Stomach smooth muscle (tissue), 2 donors: ENCODE data around the gene TMEM108.

ENCODE experiments used
- H3K27ac ChIP-seq: one replicate; pipeline ENCODE4 v1.7.0; 2013; ENCODE audit warnings: mild to moderate bottlenecking, low read length, inconsistent platforms
- H3K27me3 ChIP-seq, 2 donors: one replicate each; pipeline ENCODE4 v1.7.0; 2013; ENCODE audit warnings: low read length in 2 of 2; ENCODE audit not compliant: insufficient read depth in 2 of 2, control insufficient read depth in 1 of 2
- H3K36me3 ChIP-seq, 2 donors: one replicate each; pipeline ENCODE4 v1.7.0; 2013; ENCODE audit warnings: low read length in 2 of 2; ENCODE audit not compliant: control insufficient read depth in 2 of 2, insufficient read depth in 2 of 2
- H3K4me1 ChIP-seq: one replicate; pipeline ENCODE4 v1.7.0; 2013; ENCODE audit warnings: low read length; ENCODE audit not compliant: control insufficient read depth, insufficient read depth
- H3K4me3 ChIP-seq, 2 donors: one replicate each; pipeline ENCODE4 v1.7.0; 2013; ENCODE audit warnings: low read length in 2 of 2
- H3K9ac ChIP-seq, 2 donors: one replicate each; pipeline ENCODE4 v1.7.0; 2013; ENCODE audit warnings: low read length in 2 of 2, mild to moderate bottlenecking in 1 of 2
- H3K9me3 ChIP-seq, 2 donors: one replicate each; pipeline ENCODE4 v1.7.0; 2013; ENCODE audit warnings: low read length in 2 of 2; ENCODE audit not compliant: control insufficient read depth in 2 of 2
- donor health status: healthy.
- donor health status: Pancreatic carcinoma.

The TMEM108 gene

GRCh38 chr3:133083395-133083794 is 45.2 kb downstream of the TMEM108 start:
- H3K36me3 ChIP-seq, result no peaks in the 10 kb centered on the region
- H3K27ac ChIP-seq, result no peak overlapping the region
- no peaks in the 10 kb centered on the region for H3K27me3 ChIP-seq
- H3K4me1 ChIP-seq, result no peaks in the 10 kb centered on the region
- no peak overlapping the region for H3K4me3 ChIP-seq
- H3K9me3 ChIP-seq, result no peaks in the 10 kb centered on the region
- H3K9ac ChIP-seq, result no peak overlapping the region

DNA sequence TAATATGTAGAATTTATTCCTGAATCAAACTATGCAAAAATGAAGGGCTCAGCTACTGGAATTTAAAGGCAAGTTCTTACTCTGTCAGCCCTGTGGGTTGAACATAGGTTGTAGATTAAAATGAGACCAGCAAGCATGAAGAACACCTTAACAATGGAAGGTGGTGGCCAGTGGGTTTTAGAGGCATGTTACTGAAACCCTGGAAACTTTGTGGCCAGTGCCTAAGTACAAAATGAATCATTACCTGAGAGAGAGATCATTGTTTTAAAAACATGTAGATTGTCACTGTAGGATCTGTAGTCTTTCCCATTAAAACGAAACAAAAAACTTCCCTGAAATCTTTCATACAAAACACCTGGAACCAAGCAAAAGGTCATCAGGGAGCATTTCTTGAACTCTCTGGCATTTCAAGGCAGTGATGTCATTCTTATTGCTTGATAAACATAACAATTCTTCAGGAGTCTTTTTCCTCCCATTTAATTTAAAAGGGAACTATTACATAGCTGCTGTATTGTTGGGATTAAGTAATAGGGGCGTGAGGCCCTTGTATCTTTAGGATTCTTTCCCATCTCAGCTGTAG is 51.8 kb downstream of the TMEM108 start:
- H3K4me1 ChIP-seq, result no peaks in the 10 kb centered on the region
- H3K4me3 ChIP-seq, result no peak overlapping the region
- no peak overlapping the region for H3K27ac ChIP-seq
- H3K9me3 ChIP-seq, result no peaks in the 10 kb centered on the region
- no peak overlapping the region for H3K9ac ChIP-seq
- no peaks in the 10 kb centered on the region for H3K36me3 ChIP-seq
- no peaks in the 10 kb centered on the region for H3K27me3 ChIP-seq

DNA sequence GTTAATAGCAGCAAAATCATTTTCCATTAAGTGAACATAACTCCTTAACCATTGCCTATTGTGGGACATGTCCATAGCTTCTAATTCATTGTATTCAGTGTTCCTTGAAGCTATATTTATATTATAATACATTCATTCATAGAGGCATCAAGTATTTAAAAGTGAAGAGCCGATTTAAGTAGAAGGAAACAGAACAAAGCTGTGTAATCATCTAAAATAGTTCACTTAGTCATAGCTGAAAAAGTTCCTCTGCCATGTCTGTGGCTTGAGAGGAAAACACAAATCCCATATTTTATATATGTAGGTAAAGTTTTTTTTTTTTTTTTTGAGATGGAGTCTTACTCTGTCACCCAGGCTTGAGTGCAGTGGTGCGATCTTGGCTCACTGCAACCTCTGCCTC is 54.5 kb downstream of the TMEM108 start:
- Histone ChIP-seq H3K9ac (no peak overlapping the region), H3K27me3 (no peaks in the 10 kb centered on the region)

DNA sequence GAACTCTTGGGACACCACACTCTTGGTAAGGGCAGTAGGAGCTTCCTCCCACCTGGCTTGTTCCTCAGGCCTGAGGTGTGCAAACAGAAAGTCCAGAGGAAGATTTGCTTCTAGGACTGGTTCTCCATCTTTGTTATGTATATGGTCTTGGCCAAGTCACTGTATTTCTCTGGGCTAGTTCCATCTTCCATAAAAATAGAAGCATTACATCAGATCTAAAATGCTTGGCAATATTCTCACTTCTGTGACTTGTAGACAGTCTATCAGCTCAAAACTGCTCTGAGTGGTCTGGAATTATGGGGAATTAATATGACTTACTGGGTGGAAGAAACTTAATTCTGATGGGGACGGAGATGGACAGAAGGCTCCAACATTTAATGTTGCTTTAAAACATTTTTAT is 55.2 kb downstream of the TMEM108 start:
- Histone ChIP-seq H3K4me1 (no peaks in the 10 kb centered on the region), H3K9me3 (no peaks in the 10 kb centered on the region), H3K27ac (no peak overlapping the region), H3K27me3 (no peaks in the 10 kb centered on the region), H3K36me3 (no peaks in the 10 kb centered on the region), H3K9ac (no peak overlapping the region), H3K4me3 (no peak overlapping the region)

More for the DNA sequence above, 54.5 kb downstream of the TMEM108 start:
- Histone ChIP-seq H3K4me1 (no peaks in the 10 kb centered on the region), H3K36me3 (no peaks in the 10 kb centered on the region), H3K9me3 (no peaks in the 10 kb centered on the region), H3K27ac (no peak overlapping the region), H3K4me3 (no peak overlapping the region)

DNA sequence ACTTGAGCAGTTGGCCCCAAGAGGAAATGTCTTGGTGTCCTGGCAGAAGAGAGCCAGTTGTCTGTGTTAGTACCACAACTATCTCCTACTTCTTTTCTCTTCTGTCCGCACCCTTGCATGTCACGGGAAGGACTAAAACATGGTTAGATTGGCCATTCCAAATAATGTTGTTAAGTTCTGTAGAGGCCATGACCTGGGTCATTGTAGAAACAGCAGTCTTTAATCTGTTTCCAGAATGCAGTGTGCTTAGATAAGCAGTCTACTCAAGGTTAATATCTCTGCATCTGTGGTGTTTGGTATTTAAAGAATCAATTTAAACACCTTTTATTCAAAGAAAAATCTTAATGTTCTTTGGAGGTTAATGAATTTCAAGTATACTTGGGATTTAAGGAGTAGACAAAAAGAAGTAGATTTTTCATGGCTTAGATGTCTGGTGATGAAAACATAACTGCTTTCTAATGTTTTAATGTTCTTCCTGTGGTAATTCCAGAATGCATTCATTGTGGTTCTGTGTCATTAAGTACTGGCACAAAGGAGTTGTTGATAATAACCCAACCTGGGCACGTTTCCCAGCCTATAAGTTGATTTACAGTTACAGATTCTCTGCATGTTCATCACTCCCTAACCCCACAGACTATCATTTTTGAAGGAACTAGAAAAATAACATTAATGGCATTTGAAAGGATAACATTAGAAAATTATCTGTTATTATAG is 58.9 kb downstream of the TMEM108 start:
- H3K36me3 ChIP-seq, result no peaks in the 10 kb centered on the region
- H3K9ac ChIP-seq, result no peak overlapping the region
- no peaks in the 10 kb centered on the region for H3K27me3 ChIP-seq
- no peak overlapping the region for H3K27ac ChIP-seq
- no peaks in the 10 kb centered on the region for H3K9me3 ChIP-seq
- no peak overlapping the region for H3K4me3 ChIP-seq
- H3K4me1 ChIP-seq, result no peaks in the 10 kb centered on the region

DNA sequence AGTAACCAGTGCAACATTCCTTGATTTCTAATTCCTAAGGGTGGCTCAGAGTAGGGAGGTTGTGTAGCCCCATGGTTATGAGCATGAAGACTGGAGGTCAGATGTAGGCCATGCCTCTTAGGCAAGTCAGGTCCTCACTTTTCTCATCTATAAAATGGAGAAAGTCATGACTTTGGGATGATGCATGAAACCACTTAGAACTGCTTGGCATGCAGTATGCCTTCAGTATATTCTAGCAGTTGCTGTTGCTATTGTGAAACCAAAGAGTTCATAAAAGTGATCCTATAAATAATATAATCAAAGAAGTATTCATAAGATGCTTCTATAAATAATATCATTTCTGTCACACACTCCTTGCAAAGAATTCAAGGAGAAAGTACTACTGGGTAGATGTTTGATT is 65.5 kb downstream of the TMEM108 start:
- H3K9ac ChIP-seq, result no peak overlapping the region
- H3K4me3 ChIP-seq, result no peak overlapping the region
- H3K4me1 ChIP-seq, result no peaks in the 10 kb centered on the region
- H3K9me3 ChIP-seq, result no peaks in the 10 kb centered on the region
- H3K27ac ChIP-seq, result no peak overlapping the region
- no peaks in the 10 kb centered on the region for H3K36me3 ChIP-seq
- no peaks in the 10 kb centered on the region for H3K27me3 ChIP-seq

GRCh38 chr3:133106169-133106568 is 68.0 kb downstream of the TMEM108 start:
- Histone ChIP-seq H3K27me3 (no peaks in the 10 kb centered on the region), H3K9me3 (no peaks in the 10 kb centered on the region), H3K9ac (no peak overlapping the region), H3K36me3 (no peaks in the 10 kb centered on the region), H3K27ac (no peak overlapping the region), H3K4me1 (no peaks in the 10 kb centered on the region), H3K4me3 (no peak overlapping the region)

DNA sequence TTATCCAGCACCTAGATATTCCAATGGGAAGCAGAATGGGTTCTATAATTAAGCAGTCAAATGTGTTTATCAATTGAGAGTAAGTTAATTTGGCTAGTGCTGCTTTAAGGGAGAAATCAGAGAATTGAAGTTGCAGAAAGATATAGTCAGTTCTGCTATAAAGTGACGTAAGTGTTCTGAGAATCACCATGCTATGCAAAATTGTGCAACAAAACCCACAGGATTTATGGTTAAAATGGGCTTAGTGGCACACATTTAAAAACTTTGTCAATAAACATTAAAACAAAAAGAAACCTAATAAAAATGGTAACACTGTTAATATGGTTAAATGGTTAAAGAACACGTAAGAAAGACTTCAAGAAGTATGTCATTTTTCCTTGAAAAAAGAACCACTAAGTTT is 74.5 kb downstream of the TMEM108 start:
- no peaks in the 10 kb centered on the region for H3K4me1 ChIP-seq
- no peak overlapping the region for H3K4me3 ChIP-seq
- H3K36me3 ChIP-seq, result no peaks in the 10 kb centered on the region
- no peaks in the 10 kb centered on the region for H3K27me3 ChIP-seq
- H3K27ac ChIP-seq, result no peak overlapping the region
- no peaks in the 10 kb centered on the region for H3K9me3 ChIP-seq
- no peak overlapping the region for H3K9ac ChIP-seq

DNA sequence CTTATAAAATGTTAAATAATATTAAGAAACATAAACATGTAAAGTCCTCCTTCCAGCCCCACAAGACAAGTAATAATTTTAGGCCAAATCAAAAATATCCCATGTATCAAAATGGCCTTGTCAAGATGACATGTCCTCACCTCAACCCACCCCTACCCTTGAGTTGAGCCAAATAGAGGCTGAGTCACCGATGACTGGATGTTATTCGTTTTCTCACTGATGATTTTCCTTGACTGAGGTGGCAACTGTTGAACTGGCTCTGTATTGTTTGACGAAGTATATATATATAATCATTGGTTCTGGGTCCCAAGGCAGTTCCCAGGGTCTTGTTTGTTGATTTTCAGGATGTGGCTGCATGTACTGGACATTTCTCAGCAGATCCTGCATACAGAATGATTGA is 75.3 kb downstream of the TMEM108 start:
- H3K9ac ChIP-seq, result no peak overlapping the region
- H3K36me3 ChIP-seq, result no peaks in the 10 kb centered on the region
- no peaks in the 10 kb centered on the region for H3K27me3 ChIP-seq
- H3K9me3 ChIP-seq, result no peaks in the 10 kb centered on the region
- H3K4me1 ChIP-seq, result no peaks in the 10 kb centered on the region
- H3K4me3 ChIP-seq, result no peak overlapping the region
- H3K27ac ChIP-seq, result no peak overlapping the region

DNA sequence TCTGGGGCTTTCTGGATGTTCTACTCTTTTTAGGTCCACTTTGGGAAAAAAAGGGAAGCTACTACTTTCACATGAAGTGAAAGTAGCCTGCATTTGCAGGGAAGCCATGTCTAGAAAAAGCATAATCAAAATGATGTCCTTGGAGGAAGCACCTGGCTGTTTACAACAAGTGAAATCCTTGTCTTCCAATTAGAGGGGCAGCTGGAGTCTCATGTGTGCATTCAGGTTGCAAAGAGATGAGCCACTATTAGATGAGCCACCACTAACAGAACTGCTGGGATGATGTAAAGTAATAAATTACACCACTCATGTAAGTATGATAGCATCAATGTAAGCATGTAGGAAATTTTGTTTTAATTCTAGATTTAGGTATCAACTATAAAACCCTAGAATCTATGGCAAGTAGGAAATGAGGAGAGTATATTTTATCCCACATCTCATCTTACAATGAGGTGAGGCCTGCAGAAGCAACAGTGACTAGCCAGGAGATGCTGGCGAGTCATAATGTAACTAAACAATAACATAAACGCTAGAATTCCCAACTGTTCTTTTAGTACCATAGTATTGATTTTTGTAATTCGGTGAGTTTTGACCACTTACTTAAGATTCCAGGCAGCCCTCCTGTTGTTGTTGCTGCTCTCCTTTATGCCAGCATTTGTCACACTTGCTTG is 75.9 kb downstream of the TMEM108 start:
- Histone ChIP-seq H3K27me3 (no peaks in the 10 kb centered on the region), H3K4me3 (no peak overlapping the region), H3K36me3 (no peaks in the 10 kb centered on the region), H3K9me3 (no peaks in the 10 kb centered on the region), H3K27ac (no peak overlapping the region), H3K9ac (no peak overlapping the region), H3K4me1 (no peaks in the 10 kb centered on the region)

GRCh38 chr3:133115176-133115575 is 77.0 kb downstream of the TMEM108 start:
- Histone ChIP-seq H3K27ac (no peak overlapping the region), H3K4me1 (no peaks in the 10 kb centered on the region), H3K36me3 (no peaks in the 10 kb centered on the region), H3K27me3 (no peaks in the 10 kb centered on the region), H3K4me3 (no peak overlapping the region), H3K9me3 (no peaks in the 10 kb centered on the region), H3K9ac (no peak overlapping the region)
